GM10266 (cell line): ENCODE results near the gene PTPN21.

Experiments
- DNase-seq: peaks from one replicate; pipeline ENCODE4 v3.0.0; 2012; ENCODE audit errors: extremely low spot score
- CTCF ChIP-seq: IDR thresholded peaks from 2 replicates; pipeline ENCODE4 v1.5.1; 2012; ENCODE audit warnings: mild to moderate bottlenecking, low read depth; ENCODE audit not compliant: control insufficient read depth, insufficient read depth; ENCODE audit errors: missing control alignments

Gene PTPN21

GRCh38 chr14:88504602-88505001 is 50.2 kb downstream of the PTPN21 start:
- no peak for TF ChIP-seq CTCF
- DNase-seq = no peak

GRCh38 chr14:88503754-88504406 is 50.9 kb downstream of the PTPN21 start:
- no peak for DNase-seq
- no peak for TF ChIP-seq CTCF

GRCh38 chr14:88502740-88503139 is 52.1 kb downstream of the PTPN21 start:
- no peak for DNase-seq
- no peak for TF ChIP-seq CTCF

GRCh38 chr14:88500611-88501010 is 54.2 kb downstream of the PTPN21 start:
- no peak for TF ChIP-seq CTCF
- DNase-seq = no peak

- DNase-seq = no peak
Observed at GRCh38 chr14:88499225-88499624, 55.6 kb downstream of the PTPN21 start.

GRCh38 chr14:88496414-88496813 is 58.4 kb downstream of the PTPN21 start:
- no peak for DNase-seq
- no peak for TF ChIP-seq CTCF

More at GRCh38 chr14:88499225-88499624, 55.6 kb downstream of the PTPN21 start:
- TF ChIP-seq CTCF = no peak

- no peak for TF ChIP-seq CTCF
- no peak for DNase-seq
Observed at GRCh38 chr14:88493392-88494185, 61.2 kb downstream of the PTPN21 start.
